IPS-NIHi7 (cell line): ENCODE data around the gene CTBP2.

ENCODE experiments used
- DNase-seq: peaks from one replicate; pipeline ENCODE4 v3.0.0; 2012; ENCODE audit warnings: mixed read lengths; ENCODE audit errors: extremely low spot score

Gene CTBP2

GRCh38 chr10:125144693-125145623 is 15.4 kb downstream of the CTBP2 start:
- peak; percentile 69 for DNase-seq

- DNase-seq: no peak
Measured at GRCh38 chr10:125144206-125144605, 16.2 kb downstream of the CTBP2 start.

- no peak for DNase-seq
Measured at GRCh38 chr10:125142946-125143345, 17.4 kb downstream of the CTBP2 start.

- DNase-seq: no peak
Measured at GRCh38 chr10:125141860-125142484, 18.4 kb downstream of the CTBP2 start.

- DNase-seq: no peak
Measured at GRCh38 chr10:125141150-125141859, 19.1 kb downstream of the CTBP2 start.

GRCh38 chr10:125140151-125140550 is 20.2 kb downstream of the CTBP2 start:
- DNase-seq: no peak

- DNase-seq: no peak
Measured at GRCh38 chr10:125137601-125138438, 22.5 kb downstream of the CTBP2 start.

GRCh38 chr10:125136087-125136486 is 24.3 kb downstream of the CTBP2 start:
- DNase-seq: no peak

- no peak for DNase-seq
Measured at GRCh38 chr10:125135771-125136035, 24.7 kb downstream of the CTBP2 start.

GRCh38 chr10:125134916-125135770 is 25.2 kb downstream of the CTBP2 start:
- no peak for DNase-seq

GRCh38 chr10:125134483-125134848 is 25.9 kb downstream of the CTBP2 start:
- DNase-seq: no peak

- DNase-seq: no peak
Measured at GRCh38 chr10:125133696-125134482, 26.5 kb downstream of the CTBP2 start.

- no peak for DNase-seq
Measured at GRCh38 chr10:125132344-125132743, 28.0 kb downstream of the CTBP2 start.

- DNase-seq: no peak
Measured at GRCh38 chr10:125130916-125131315, 29.4 kb downstream of the CTBP2 start.

GRCh38 chr10:125130260-125130659 is 30.1 kb downstream of the CTBP2 start:
- no peak for DNase-seq

- no peak for DNase-seq
Measured at GRCh38 chr10:125129076-125129458, 31.3 kb downstream of the CTBP2 start.

GRCh38 chr10:125128397-125129075 is 31.8 kb downstream of the CTBP2 start:
- no peak for DNase-seq

GRCh38 chr10:125127986-125128385 is 32.4 kb downstream of the CTBP2 start:
- DNase-seq: no peak

GRCh38 chr10:125127110-125127509 is 33.3 kb downstream of the CTBP2 start:
- no peak for DNase-seq
